Fibroblast of upper back skin (primary cell): ENCODE results near the gene HK1.
A peak's percentile ranks its signal among the peaks of the same experiment; 100 is the strongest.
"Not testable (repeated sequence)": the region's sequence is repeated elsewhere in the genome, so short reads cannot be mapped to it uniquely, and the experiment has no call there.

Experiments
- DNase-seq: peaks from one replicate; pipeline ENCODE4 v3.0.0-alpha.2; 2013

Gene HK1

GRCh38 chr10:69328888-69329287, 50.6 kb downstream of the HK1 start:
- DNase-seq = not testable (repeated sequence)

GRCh38 chr10:69329721-69330178, 51.5 kb downstream of the HK1 start:
- DNase-seq = no peak

GRCh38 chr10:69331161-69331560, 52.9 kb downstream of the HK1 start:
- DNase-seq = no peak

- DNase-seq = no peak
Measured at GRCh38 chr10:69332278-69333010, 54.1 kb downstream of the HK1 start.

- peak; percentile 35 for DNase-seq
Measured at GRCh38 chr10:69333205-69333604, 54.9 kb downstream of the HK1 start.

GRCh38 chr10:69333865-69334301, 55.6 kb downstream of the HK1 start:
- not testable (repeated sequence) for DNase-seq

GRCh38 chr10:69334302-69335062, 56.2 kb downstream of the HK1 start:
- DNase-seq = no peak

GRCh38 chr10:69335063-69335587, 56.8 kb downstream of the HK1 start:
- DNase-seq = no peak

- no peak for DNase-seq
Measured at GRCh38 chr10:69335613-69336012, 57.3 kb downstream of the HK1 start.

GRCh38 chr10:69336952-69337295, 58.6 kb downstream of the HK1 start:
- no peak for DNase-seq

GRCh38 chr10:69337296-69338132, 59.2 kb downstream of the HK1 start:
- peak; percentile 77 for DNase-seq

- DNase-seq = no peak
Measured at GRCh38 chr10:69338133-69338456, 59.8 kb downstream of the HK1 start.

GRCh38 chr10:69338547-69339450, 60.5 kb downstream of the HK1 start:
- no peak for DNase-seq

- no peak for DNase-seq
Measured at GRCh38 chr10:69340695-69341094, 62.4 kb downstream of the HK1 start.

- no peak for DNase-seq
Measured at GRCh38 chr10:69343905-69344304, 65.6 kb downstream of the HK1 start.

GRCh38 chr10:69344591-69345252, 66.4 kb downstream of the HK1 start:
- no peak for DNase-seq

GRCh38 chr10:69345402-69345801, 67.1 kb downstream of the HK1 start:
- DNase-seq = no peak

GRCh38 chr10:69345890-69346474, 67.7 kb downstream of the HK1 start:
- no peak for DNase-seq

- no peak for DNase-seq
Measured at GRCh38 chr10:69346776-69347175, 68.5 kb downstream of the HK1 start.

- peak; percentile 91 for DNase-seq
Measured at GRCh38 chr10:69348816-69349541, 70.7 kb downstream of the HK1 start.

- no peak for DNase-seq
Measured at GRCh38 chr10:69349542-69349888, 71.2 kb downstream of the HK1 start.
